Heart right ventricle (tissue), 16 donors: ENCODE results near the gene GRK5. TPM values are rescaled to one million over a fixed set of nuclear protein-coding genes. Genes with fewer than 3 reads are reported as not detected.
A peak's percentile ranks its signal among the peaks of the same experiment; 100 is the strongest.

ENCODE experiments used
- ATAC-seq, 8 donors: fragments of 200-7000 bp; cut with Tn5 transposase; one replicate each; pipeline ENCODE4 v1.9.1; 2020; ENCODE audit warnings: mild to moderate bottlenecking in 8 of 8, moderate library complexity in 8 of 8, moderate number of reproducible peaks in 1 of 8
- DNase-seq, 2 donors: peaks; one replicate each; pipeline ENCODE4 v3.0.0-alpha.2; 2020
- H3K27ac ChIP-seq, 10 donors: fragments of 200-600 bp; sonication (generic) in 2 of 10; one replicate each; pipeline versions ENCODE4 v1.5.0 to v1.8.0; 2020 to 2022; ENCODE audit warnings: mild to moderate bottlenecking in 3 of 10
- H3K27me3 ChIP-seq, 7 donors: fragments of 200-600 bp; one replicate each; pipeline ENCODE4 v1.8.0; 2021 to 2022; ENCODE audit warnings: mild to moderate bottlenecking in 2 of 7
- H3K36me3 ChIP-seq, 9 donors: fragments of 200-600 bp; sonication (generic) in 1 of 9; one replicate each; pipeline versions ENCODE4 v1.5.0 to v1.8.0; 2020 to 2022; ENCODE audit warnings: mild to moderate bottlenecking in 2 of 9
- H3K4me1 ChIP-seq, 9 donors: fragments of 200-600 bp; sonication (generic) in 1 of 9; one replicate each; pipeline versions ENCODE4 v1.5.0 to v1.8.0; 2020 to 2022; ENCODE audit warnings: mild to moderate bottlenecking in 4 of 9
- H3K4me3 ChIP-seq, 10 donors: fragments of 200-600 bp; sonication (generic) in 2 of 10; one replicate each; pipeline versions ENCODE4 v1.5.0 to v1.8.0; 2020 to 2022; ENCODE audit warnings: mild to moderate bottlenecking in 7 of 10, moderate library complexity in 2 of 10
- H3K9me3 ChIP-seq, 11 donors: fragments of 200-600 bp in 10 of 11; sonication (generic) in 2 of 11; one replicate each; pipeline versions ENCODE4 v1.5.0 to v1.8.0; 2013 to 2022; ENCODE audit warnings: mild to moderate bottlenecking in 2 of 11, control low read depth in 1 of 11, moderate library complexity in 1 of 11
- CTCF ChIP-seq, 9 donors: fragments of 200-600 bp; sonication (generic) in 2 of 9; IDR thresholded peaks; one replicate each; pipeline versions ENCODE4 v1.5.0 to v1.8.0; 2021 to 2022; ENCODE audit warnings: antibody characterized with exemption in 9 of 9, mild to moderate bottlenecking in 5 of 9, moderate library complexity in 1 of 9
- WGBS, 2 donors: extraction: QIAGEN DNeasy Blood & Tissue Kit; methylation state at CpG; one replicate each; pipeline ENCODE4 v1.1.7; 2013; ENCODE audit warnings: inconsistent platforms in 1 of 2; 5-methylcytosine and 5-hydroxymethylcytosine counted together
- intact Hi-C, 10 donors: fragments of 100-400 bp; cut with DNase I; formaldehyde crosslinking; loops; one replicate each; pipeline versions ENCODE4 v1.11.1 to v1.14.2; 2022
- polyA plus RNA-seq, 2 donors: library from polyadenylated mRNA; stranded (reverse); fragments of 200-250 nt; gene quantifications; one replicate each; pipeline ENCODE4 v1.2.3, GENCODE V29; 2013
- total RNA-seq, 10 donors: library from RNA; stranded (reverse); fragmentation: NEBNext Ultra II Directional in 3 of 10; extraction: Animal tissue kit (Norgen Biotek cat#: 25700) in 3 of 10; gene quantifications; one replicate each; pipeline versions ENCODE4 v1.2.1 to v1.2.4, GENCODE V29; 2021 to 2023
- donor health status: Arrhythmogenic right ventricular cardiomyopathy.
- donor health status: ischemic (EF 13 %, LVEDD 7.1; RV severe dilation, severe dysfunction).
- donor health status: healthy with polysubstance abuse.
- donor health status: DM: no; HTN: yes; CAD: no.
- donor health status: DM: no; HTN: no; CAD: no.
- donor health status: ischemic (EF 25% LVEDD 6.9; RV normal size, moderate dysfunction).
- donor health status: ischemic (EF 25% LVEDD 5.7; RV mildly dilated, moderate dysfunction).
- donor health status: healthy.
- donor health status: DM: yes; HTN: yes; CAD: no.
- donor health status: Ischemic cardiomyopathy.
- donor health status: ischemic (EF 35%, LVEDD 5.7; RV mildly dilated, moderate dysfunction).
- donor health status: nonischemic (EF 11% LVEDD 7.7; RV severe dilation, severe dysfunction).
- donor health status: DM: yes; HTN: yes; CAD: no.
- donor health status: PGD.
- donor health status: ischemic (EF 29% LVEDD 5.4; RV normal size, mild dysfunction).
- donor health status: nonischemic (EF 23%, LVEDD 6.1; RV moderate dilation, normal function).

Gene GRK5
- total and polyA plus RNA-seq, 12 donors: 11.8 to 80.5 (median 26.6) TPM

- WGBS, 2 donors: 92 to 94% methylated on average over 1 of the region's 1 CpG
- Histone ChIP-seq H3K36me3 (peaks cover 0 to 14% (median 0%) of the 10 kb centered on the region in 9 donors), H3K4me3 (no peak overlapping the region), H3K27me3 (no peaks in the 10 kb centered on the region), H3K27ac (peak overlapping the region in 5 of 10 donors; percentile 31 to 90 (median 82)), H3K9me3 (no peaks in the 10 kb centered on the region), H3K4me1 (peaks cover 17 to 79% (median 60%) of the 10 kb centered on the region in 9 donors)
- intact Hi-C loops: loop anchor here in 1 of 10 donors (5.0 kb wide), 1 partner anchor 102 kb away; no protein-coding TSS in a partner anchor
- DNase-seq: no peak
- peak in 1 of 9 donors; percentile 6 for TF ChIP-seq CTCF (IDR thresholded peaks at IDR 0.05)
- ATAC-seq: no peak
Measured at GRCh38 chr10:119403921-119404320, 196.6 kb downstream of the GRK5 start.

- H3K4me1 ChIP-seq: peaks cover 19 to 87% (median 68%) of the 10 kb centered on the region in 9 donors
Measured at GRCh38 chr10:119404719-119405519, 197.5 kb downstream of the GRK5 start.

GRCh38 chr10:119405520-119405807 is 198.1 kb downstream of the GRK5 start:
- Histone ChIP-seq H3K4me1 (peaks cover 19 to 89% (median 73%) of the 10 kb centered on the region in 9 donors), H3K9me3 (no peaks in the 10 kb centered on the region), H3K27ac (peak overlapping the region in 9 of 10 donors; percentile 62 to 90 (median 75)), H3K36me3 (peaks cover 0 to 5% (median 0%) of the 10 kb centered on the region in 9 donors), H3K4me3 (no peak overlapping the region), H3K27me3 (no peaks in the 10 kb centered on the region)
- intact Hi-C loops: loop anchor here in 3 of 10 donors (5.0 kb wide), 2 partner anchors 33 to 38 kb away; no protein-coding TSS in a partner anchor
- DNase-seq (peak in 1 of 2 donors; percentile 54), ATAC-seq (peak in 3 of 8 donors; percentile 1 to 12 (median 3))
- 61 to 64% methylated on average over 8 of the region's 8 CpGs for WGBS, 2 donors
- no peak for TF ChIP-seq CTCF (IDR thresholded peaks at IDR 0.05)

More at GRCh38 chr10:119404719-119405519, 197.5 kb downstream of the GRK5 start:
- Histone ChIP-seq H3K27me3 (no peaks in the 10 kb centered on the region), H3K9me3 (no peaks in the 10 kb centered on the region), H3K27ac (peak overlapping the region in 9 of 10 donors; percentile 62 to 90 (median 75)), H3K4me3 (no peak overlapping the region), H3K36me3 (peaks cover 0 to 8% (median 0%) of the 10 kb centered on the region in 9 donors)
- no peak for DNase-seq
- no peak for TF ChIP-seq CTCF (IDR thresholded peaks at IDR 0.05)
- WGBS, 2 donors: 69 to 73% methylated on average over 13 of the region's 13 CpGs
- intact Hi-C loops: loop anchor here in 4 of 10 donors (5.0 kb wide), 3 partner anchors 33 to 103 kb away; no protein-coding TSS in a partner anchor
- peak in 5 of 8 donors; percentile 2 to 19 (median 10) for ATAC-seq

- intact Hi-C loops: loop anchor here in 3 of 10 donors (5.0 kb wide), 2 partner anchors 34 to 39 kb away; no protein-coding TSS in a partner anchor
- no peak for TF ChIP-seq CTCF (IDR thresholded peaks at IDR 0.05)
- H3K4me1 ChIP-seq: peaks cover 19 to 91% (median 74%) of the 10 kb centered on the region in 9 donors
- peak overlapping the region in 9 of 10 donors; percentile 62 to 90 (median 75) for H3K27ac ChIP-seq
- DNase-seq: no peak
- no peak for ATAC-seq
- H3K4me3 ChIP-seq: no peak overlapping the region
- 79 to 85% methylated on average over 3 of the region's 3 CpGs for WGBS, 2 donors
- H3K9me3 ChIP-seq: no peaks in the 10 kb centered on the region
- peaks cover 0 to 5% (median 0%) of the 10 kb centered on the region in 9 donors for H3K36me3 ChIP-seq
- no peaks in the 10 kb centered on the region for H3K27me3 ChIP-seq
Measured at GRCh38 chr10:119406137-119406536, 198.8 kb downstream of the GRK5 start.
